Middle frontal gyrus (tissue), 1 donor: ENCODE results near the gene PDIK1L.

Experiments used
- DNase-seq: peaks from one replicate; pipeline ENCODE4 v3.0.0-alpha.2; 2015; ENCODE audit warnings: low spot score; ENCODE audit errors: extremely low spot score

PDIK1L gene

GRCh38 chr1:26111530-26112406 lies at the start of gene PDIK1L:
TSS of gene PDIK1L (plus strand) at chr1:26111824. CDS start at chr1:26114309, 2,485 bp downstream.
- peak; percentile 77 for DNase-seq

GRCh38 chr1:26064553-26064952 lies 47.1 kb upstream of the PDIK1L start:
- no peak for DNase-seq

GRCh38 chr1:26066160-26066559 lies 45.5 kb upstream of the PDIK1L start:
- no peak for DNase-seq

- DNase-seq: no peak
These were observed 44.8 kb upstream of the PDIK1L start for GRCh38 chr1:26066857-26067256.

GRCh38 chr1:26067432-26067911 lies 44.2 kb upstream of the PDIK1L start, which contains the start of gene TRIM63:
TSS of gene TRIM63 (minus strand) at chr1:26067630. CDS start at chr1:26067494, 136 bp downstream.
- no peak for DNase-seq

GRCh38 chr1:26069941-26070295 lies 41.7 kb upstream of the PDIK1L start:
- DNase-seq: no peak

GRCh38 chr1:26070296-26070962 lies 41.2 kb upstream of the PDIK1L start:
- DNase-seq: no peak

GRCh38 chr1:26070963-26071342 lies 40.7 kb upstream of the PDIK1L start:
- no peak for DNase-seq

GRCh38 chr1:26072305-26072704 lies 39.3 kb upstream of the PDIK1L start:
- no peak for DNase-seq

- DNase-seq: no peak
These were observed 36.0 kb upstream of the PDIK1L start for GRCh38 chr1:26075421-26076144.

GRCh38 chr1:26077524-26077923 lies 34.1 kb upstream of the PDIK1L start:
- no peak for DNase-seq

GRCh38 chr1:26078286-26079177 lies 33.1 kb upstream of the PDIK1L start:
- DNase-seq: no peak

- no peak for DNase-seq
These were observed 32.5 kb upstream of the PDIK1L start for GRCh38 chr1:26079178-26079563.

GRCh38 chr1:26079960-26080814 lies 31.4 kb upstream of the PDIK1L start:
- no peak for DNase-seq

- no peak for DNase-seq
These were observed 30.2 kb upstream of the PDIK1L start for GRCh38 chr1:26081267-26082019.

- no peak for DNase-seq
These were observed 29.6 kb upstream of the PDIK1L start for GRCh38 chr1:26082020-26082350.

- no peak for DNase-seq
These were observed 28.4 kb upstream of the PDIK1L start for GRCh38 chr1:26083208-26083607.

GRCh38 chr1:26084091-26084561 lies 27.5 kb upstream of the PDIK1L start:
- DNase-seq: no peak

GRCh38 chr1:26084844-26085243 lies 26.8 kb upstream of the PDIK1L start:
- DNase-seq: no peak
